H1 (cell line): ENCODE results near the gene GJB3. TPM values are rescaled to one million over a fixed set of nuclear protein-coding genes. Genes with fewer than 3 reads are reported as not detected.

Experiments used
- CTCF ChIA-PET: fragments of 300-600 bp; sonication (Branson Sonifier 250); formaldehyde crosslinking; loops from one replicate; lab custom pipeline; 2021; ENCODE audit not compliant: partially characterized antibody; lab: Charles Lee
- POLR2A ChIA-PET: fragments of 300-600 bp; sonication (Branson Sonifier 250); formaldehyde crosslinking; loops from one replicate; lab custom pipeline; 2021; ENCODE audit warnings: inconsistent platforms; ENCODE audit not compliant: partially characterized antibody; lab: Charles Lee
- DNase-seq, 2 experiments: peaks; one replicate each; pipeline versions ENCODE4 v3.0.0 to v3.0.0-alpha.2; 2010 to 2022; ENCODE audit warnings: low spot score in 2 of 2, low read depth in 1 of 2, mixed read lengths in 1 of 2
- FAIRE-seq: peaks from 2 replicates; lab custom pipeline; 2011; peaks lifted over from hg19 to GRCh38; lab: Jason Lieb, UNC
- H2AFZ ChIP-seq: 2 replicates; pipeline ENCODE4 v1.8.1; 2012; ENCODE audit warnings: low read length, inconsistent platforms
- H2AK5ac ChIP-seq: 2 replicates; pipeline ENCODE4 v1.6.1; 2013; ENCODE audit warnings: low read depth, low read length
- H2BK120ac ChIP-seq: replicated peaks from 2 replicates; pipeline ENCODE3; 2013; ENCODE audit warnings: low read depth, low read length, inconsistent platforms
- H2BK12ac ChIP-seq: 2 replicates; pipeline ENCODE4 v1.6.1; 2013; ENCODE audit warnings: low read depth, low read length
- H2BK15ac ChIP-seq: 2 replicates; pipeline ENCODE4 v1.6.1; 2013; ENCODE audit warnings: low read length
- H2BK20ac ChIP-seq: 2 replicates; pipeline ENCODE4 v1.6.1; 2013; ENCODE audit warnings: low read length
- H2BK5ac ChIP-seq: 2 replicates; pipeline ENCODE4 v1.6.1; 2013; ENCODE audit warnings: low read depth, low read length
- H3K14ac ChIP-seq: 2 replicates; pipeline ENCODE4 v1.6.1; 2013; ENCODE audit warnings: inconsistent platforms; ENCODE audit not compliant: insufficient read length
- H3K18ac ChIP-seq: 2 replicates; pipeline ENCODE4 v1.6.1; 2013; ENCODE audit warnings: low read length; ENCODE audit errors: extremely low read depth
- H3K23ac ChIP-seq: 2 replicates; pipeline ENCODE4 v1.6.1; 2013; ENCODE audit warnings: inconsistent platforms; ENCODE audit not compliant: insufficient read length
- H3K23me2 ChIP-seq: 2 replicates; pipeline ENCODE4 v1.6.1; 2013; ENCODE audit warnings: low read depth, low read length
- H3K27ac ChIP-seq: 2 replicates; pipeline ENCODE4 v1.6.1; 2011; ENCODE audit warnings: low read depth, low read length, inconsistent platforms
- H3K27me3 ChIP-seq, 4 experiments: replicated peaks in 1 of 4; 1 replicate in 1 of 4; 2 replicates in 3 of 4; pipeline versions ENCODE4 v1.6.1 to v1.8.1; 2011 to 2013; ENCODE audit warnings: low read length in 3 of 4, mild to moderate bottlenecking in 3 of 4, inconsistent platforms in 2 of 4, mixed read lengths in 2 of 4, moderate library complexity in 1 of 4; ENCODE audit not compliant: control insufficient read depth in 3 of 4, insufficient read depth in 3 of 4; ENCODE audit errors: extremely low read depth in 1 of 4
- H3K36me3 ChIP-seq, 4 experiments: 2 replicates each; pipeline versions ENCODE4 v1.6.1 to v1.8.1; 2011 to 2013; ENCODE audit warnings: mild to moderate bottlenecking in 4 of 4, low read length in 3 of 4, moderate library complexity in 2 of 4, control low read depth in 1 of 4, inconsistent platforms in 1 of 4; ENCODE audit not compliant: insufficient read depth in 4 of 4, control insufficient read depth in 2 of 4
- H3K4ac ChIP-seq: replicated peaks from 2 replicates; pipeline ENCODE3; 2013; ENCODE audit warnings: low read length, low read depth, mixed read lengths, inconsistent platforms; ENCODE audit not compliant: insufficient read length
- H3K4me1 ChIP-seq, 4 experiments: replicated peaks in 1 of 4; 1 replicate in 1 of 4; 2 replicates in 3 of 4; pipeline versions ENCODE4 v1.6.1 to v1.8.1; 2011 to 2013; ENCODE audit warnings: low read length in 3 of 4, inconsistent platforms in 2 of 4, mixed read lengths in 1 of 4; ENCODE audit not compliant: insufficient read depth in 4 of 4, control insufficient read depth in 3 of 4
- H3K4me2 ChIP-seq, 2 experiments: 2 replicates each; pipeline versions ENCODE4 v1.6.1 to v1.8.1; 2011 to 2013; ENCODE audit warnings: low read depth in 2 of 2, low read length in 2 of 2, control low read depth in 1 of 2, inconsistent platforms in 1 of 2, mild to moderate bottlenecking in 1 of 2; ENCODE audit not compliant: insufficient read depth in 1 of 2
- H3K4me3 ChIP-seq, 4 experiments: fragments of 200-600, 300-600 bp in 1 of 4; sonication (generic), shearing (Covaris generic), sonication (Bioruptor Twin) in 1 of 4; 2 replicates each; pipeline versions ENCODE4 v1.5.1 to v1.8.1; 2011 to 2016; ENCODE audit warnings: low read length in 4 of 4, low read depth in 3 of 4, control low read depth in 2 of 4, inconsistent platforms in 2 of 4, mild to moderate bottlenecking in 2 of 4, mixed read lengths in 1 of 4, moderate library complexity in 1 of 4; ENCODE audit not compliant: insufficient read depth in 2 of 4; ENCODE audit errors: extremely low read depth in 1 of 4
- H3K56ac ChIP-seq: replicated peaks from 2 replicates; pipeline ENCODE3; 2013; ENCODE audit warnings: low read depth, mild to moderate bottlenecking, mixed read lengths, low read length, inconsistent platforms; ENCODE audit not compliant: insufficient read length
- H3K79me1 ChIP-seq: 2 replicates; pipeline ENCODE4 v1.6.1; 2013; ENCODE audit warnings: low read depth, low read length, control low read depth
- H3K79me2 ChIP-seq, 2 experiments: 2 replicates each; pipeline versions ENCODE4 v1.6.1 to v1.8.1; 2012 to 2013; ENCODE audit warnings: low read length in 2 of 2, mild to moderate bottlenecking in 2 of 2, inconsistent platforms in 1 of 2; ENCODE audit not compliant: insufficient read depth in 2 of 2, control insufficient read depth in 1 of 2
- H3K9ac ChIP-seq, 4 experiments: replicated peaks in 1 of 4; 1 replicate in 1 of 4; 2 replicates in 3 of 4; pipeline versions ENCODE4 v1.6.1 to v1.8.1; 2011 to 2013; ENCODE audit warnings: low read depth in 3 of 4, low read length in 3 of 4, control low read depth in 2 of 4, mild to moderate bottlenecking in 2 of 4, moderate library complexity in 2 of 4, inconsistent platforms in 1 of 4; ENCODE audit errors: extremely low read depth in 1 of 4
- H3K9me3 ChIP-seq, 2 experiments: 2 replicates each; pipeline versions ENCODE4 v1.6.1 to v1.8.1; 2012 to 2013; ENCODE audit warnings: mild to moderate bottlenecking in 2 of 2, moderate library complexity in 2 of 2, control low read depth in 1 of 2, inconsistent platforms in 1 of 2, low read depth in 1 of 2, low read length in 1 of 2, mixed read lengths in 1 of 2; ENCODE audit not compliant: insufficient read depth in 2 of 2
- H4K20me1 ChIP-seq, 2 experiments: replicated peaks in 1 of 2; 2 replicates each; pipeline versions ENCODE3 to v1.8.1; 2011 to 2013; ENCODE audit warnings: inconsistent platforms in 2 of 2, low read length in 2 of 2, mild to moderate bottlenecking in 1 of 2; ENCODE audit not compliant: insufficient read depth in 2 of 2, control insufficient read depth in 1 of 2
- H4K5ac ChIP-seq: 2 replicates; pipeline ENCODE4 v1.6.1; 2013; ENCODE audit warnings: low read length, low read depth, mixed read lengths, inconsistent platforms; ENCODE audit not compliant: insufficient read length
- H4K8ac ChIP-seq: 2 replicates; pipeline ENCODE4 v1.8.0; 2013; ENCODE audit warnings: mild to moderate bottlenecking, moderate library complexity, low read length, inconsistent platforms; ENCODE audit not compliant: insufficient read depth; ENCODE audit errors: extremely low read depth
- H4K91ac ChIP-seq: replicated peaks from 2 replicates; pipeline ENCODE3; 2013; ENCODE audit warnings: low read length, mixed read lengths, inconsistent platforms; ENCODE audit not compliant: insufficient read length
- BRCA1 ChIP-seq: IDR thresholded peaks from 2 replicates; pipeline ENCODE4 v1.6.1; 2012; ENCODE audit warnings: low read depth, low read length, improper control_type of control experiment
- CTCF ChIP-seq, 3 experiments: IDR thresholded peaks; 1 replicate in 2 of 3; 2 replicates in 1 of 3; pipeline versions ENCODE4 v1.5.1 to v1.6.1; 2011; ENCODE audit warnings: low read length in 3 of 3, mild to moderate bottlenecking in 3 of 3, inconsistent platforms in 2 of 3, low read depth in 1 of 3, moderate library complexity in 1 of 3; ENCODE audit not compliant: insufficient read depth in 1 of 3; ENCODE audit errors: control extremely low read depth in 1 of 3
- EZH2 ChIP-seq: fragments of 200-600 bp; sonication (generic); IDR thresholded peaks from 2 replicates; pipeline ENCODE4 v1.7.1; 2012; ENCODE audit warnings: low read depth, mild to moderate bottlenecking, moderate library complexity, low read length, inconsistent platforms; ENCODE audit not compliant: severe bottlenecking
- PHF8 ChIP-seq: fragments of 200-600 bp; sonication (generic); conservative IDR thresholded peaks from 2 replicates; pipeline ENCODE4 v1.7.1; 2012; ENCODE audit warnings: low read depth, mild to moderate bottlenecking, inconsistent platforms, low read length, moderate library complexity
- POLR2A ChIP-seq, 2 experiments: IDR thresholded peaks; 1 replicate in 1 of 2; 2 replicates in 1 of 2; pipeline ENCODE4 v1.6.1; 2011; ENCODE audit warnings: low read depth in 2 of 2, low read length in 2 of 2, mild to moderate bottlenecking in 2 of 2; ENCODE audit errors: control extremely low read depth in 1 of 2
- POU5F1 ChIP-seq: IDR thresholded peaks from 2 replicates; pipeline ENCODE4 v1.6.1; 2011; ENCODE audit warnings: low read depth, mild to moderate bottlenecking, low read length, moderate library complexity
- SIRT6 ChIP-seq: IDR thresholded peaks from one replicate; pipeline ENCODE4 v1.7.1; 2012; ENCODE audit warnings: low read length, inconsistent platforms
- SP1 ChIP-seq: IDR thresholded peaks from 2 replicates; pipeline ENCODE4 v1.6.1; 2011; ENCODE audit warnings: low read depth, low read length
- SRF ChIP-seq: IDR thresholded peaks from 2 replicates; pipeline ENCODE4 v1.6.1; 2011; ENCODE audit warnings: mild to moderate bottlenecking, low read depth, low read length, moderate library complexity
- USF2 ChIP-seq: IDR thresholded peaks from 2 replicates; pipeline ENCODE4 v1.6.1; 2011; ENCODE audit warnings: low read length, improper control_type of control experiment
- WGBS, 2 experiments: shearing (Covaris generic) in 1 of 2; methylation state at CpG; one replicate each; pipeline versions ENCODE4 v1.1.6 to v1.1.7; 2013 to 2015; ENCODE audit warnings: low lambda C conversion rate in 2 of 2, mixed read lengths in 2 of 2, inconsistent platforms in 1 of 2, low coverage in 1 of 2, missing lambda C conversion rate in 1 of 2; ENCODE audit not compliant: insufficient replicate concordance in 2 of 2, insufficient coverage in 1 of 2, insufficient read length in 1 of 2; ENCODE audit errors: extremely low coverage in 1 of 2, missing lambda C conversion rate in 1 of 2; 5-methylcytosine and 5-hydroxymethylcytosine counted together
- polyA plus RNA-seq, 7 experiments: library from polyadenylated mRNA; depleted of rRNA in 3 of 7; stranded (reverse) in 5 of 7; unstranded in 2 of 7; fragments of >200 nt in 5 of 7; fragments of 200-250 nt in 2 of 7; gene quantifications; 1 replicate in 5 of 7; 2 replicates in 1 of 7; 4 replicates in 1 of 7; pipeline versions ENCODE4 v1.2.1 to v1.2.3, GENCODE V29; 2011 to 2013; ENCODE audit warnings: missing spikeins in 2 of 7, mixed read lengths in 2 of 7
- total RNA-seq: library from RNA; stranded (reverse); fragmentation: NEBNext Ultra II Directional; extraction: Animal tissue kit (Norgen Biotek cat#: 25700); gene quantifications from 2 replicates; pipeline ENCODE4 v1.2.1, GENCODE V29; 2021

GJB3 gene
- total and polyA plus RNA-seq, 2 of the 8 experiments (the other 6 are each of a cell fraction or from before 2014, with no cell fraction given) = 0.93 to 1.6 TPM

GRCh38 chr1:34785231-34785874 lies 4.3 kb downstream of the GJB3 start:
- H3K4ac ChIP-seq = no peak overlapping the region
- H2BK12ac ChIP-seq = no peak overlapping the region
- H3K36me3 ChIP-seq = no peaks in the 10 kb centered on the region
- 0 out of 2 replicates have a peak overlapping the region, but pooled peaks have one; percentile 29 for H2BK15ac ChIP-seq
- no peak overlapping the region for H2AFZ ChIP-seq
- H3K23ac ChIP-seq = no peak overlapping the region
- no peak overlapping the region for H4K8ac ChIP-seq
- H4K5ac ChIP-seq = no peak overlapping the region
- FAIRE-seq (no peak), DNase-seq (no peak)
- H3K4me1 ChIP-seq = peaks cover 0 to 14% (median 5%) of the 10 kb centered on the region in 4 experiments; a peak in 4 of 7 replicates
- no peak overlapping the region for H2BK120ac ChIP-seq
- CTCF ChIA-PET = interaction anchor here (0.6 to 1.5 kb wide), 7 partner anchors 23 to 99 kb away, joined by 3 to 5 read pairs (median 3); no protein-coding TSS in a partner anchor
- H3K27ac ChIP-seq = no peak overlapping the region
- H3K14ac ChIP-seq = no peak overlapping the region
- H3K18ac ChIP-seq = no peak overlapping the region
- POLR2A ChIA-PET = interaction anchor here (1.1 kb wide), 1 partner anchor 67 kb away, joined by 3 read pairs; no protein-coding TSS in a partner anchor
- H3K4me3 ChIP-seq = no peak overlapping the region
- no peak overlapping the region for H2AK5ac ChIP-seq
- H3K4me2 ChIP-seq = no peak overlapping the region
- H4K91ac ChIP-seq = no peak overlapping the region
- H4K20me1 ChIP-seq = no peaks in the 10 kb centered on the region
- H3K79me2 ChIP-seq = no peaks in the 10 kb centered on the region
- H3K27me3 ChIP-seq = peaks cover 0 to 21% (median 10%) of the 10 kb centered on the region in 4 experiments; a peak in 5 of 7 replicates
- H3K9ac ChIP-seq = no peak overlapping the region
- H3K9me3 ChIP-seq = no peaks in the 10 kb centered on the region
- H2BK20ac ChIP-seq = no peak overlapping the region
- peaks cover 10% of the 10 kb centered on the region; the same call in 1 of the 2 replicates for H3K23me2 ChIP-seq
- WGBS, 2 experiments = 88% methylated on average over 22 of the region's 22 CpGs; no CpG with 5 or more reads in 1 of the 2 experiments
- no peak overlapping the region for H3K56ac ChIP-seq
- no peak overlapping the region for H2BK5ac ChIP-seq
- H3K79me1 ChIP-seq = no peaks in the 10 kb centered on the region
- TF ChIP-seq BRCA1 = no peak
- no peak for TF ChIP-seq EZH2
- TF ChIP-seq USF2 = no peak
- no peak for TF ChIP-seq SP1
- no peak for TF ChIP-seq CTCF (IDR thresholded peaks at IDR 0.05; ENCODE audit: control extremely low read depth in 1 of 3, insufficient read depth in 1 of 3, low read depth in 1 of 3, low read length in 3 of 3)
- TF ChIP-seq SIRT6 = no peak
- no peak for TF ChIP-seq PHF8
- TF ChIP-seq POU5F1 = no peak
- TF ChIP-seq POLR2A (IDR thresholded peaks at IDR 0.05; ENCODE audit: control extremely low read depth in 1 of 2, low read depth in 2 of 2, low read length in 2 of 2) = no peak
- TF ChIP-seq SRF = no peak
